Measurements from ENCODE around the gene ANKAR. TPM values are rescaled to one million over a fixed set of nuclear protein-coding genes. Genes with fewer than 3 reads are reported as not detected.

The ANKAR gene
- total RNA-seq: 1.4 and 5.7 TPM in 2 replicates

GRCh38 chr2:189674374-189675112, at the start of gene ANKAR:
Gene ANKAR (plus strand): TSS chr2:189674670. CDS start chr2:189676491, 1,821 bp downstream.

GRCh38 chr2:189661148-189661956, 13.1 kb upstream of the ANKAR start, which contains the start of gene ASNSD1:
Gene ASNSD1 (plus strand): TSS chr2:189661459. CDS start chr2:189666133, 4,674 bp downstream.

Other genes with a start within 250 kb of the ANKAR start
- gene WDR75, start 233.2 kb upstream of the ANKAR start, total RNA-seq: 33.1 and 34.7 TPM in 2 replicates
- 19.7 and 21.3 TPM in 2 replicates for gene SLC40A1, start 93.9 kb upstream of the ANKAR start, total RNA-seq
- 33.3 and 44.9 TPM in 2 replicates for gene ASNSD1, start 13.2 kb upstream of the ANKAR start, total RNA-seq
- gene OSGEPL1, start 88.1 kb downstream of the ANKAR start, total RNA-seq: 3.2 and 5.6 TPM in 2 replicates
- gene ORMDL1, start 109.7 kb downstream of the ANKAR start, total RNA-seq: 49.0 and 68.4 TPM in 2 replicates
- gene PMS1, start 109.8 kb downstream of the ANKAR start, total RNA-seq: 8.4 and 9.7 TPM in 2 replicates